Cardiac muscle cell (in vitro differentiated cells and primary cell): ENCODE measurements around the gene OAS1. TPM values are rescaled to one million over a fixed set of nuclear protein-coding genes. Genes with fewer than 3 reads are reported as not detected.
"Not testable (repeated sequence)": the region's sequence is repeated elsewhere in the genome, so short reads cannot be mapped to it uniquely, and the experiment has no call there.

Experiments
- DNase-seq, 2 donors: peaks; one replicate each; pipeline versions ENCODE4 v3.0.0 to v3.0.0-alpha.2; 2010 to 2017; ENCODE audit warnings: low read depth in 1 of 2, low spot score in 1 of 2
- H3K27ac ChIP-seq: fragments of 200-600 bp; sonication (generic); 2 replicates; pipeline ENCODE4 v1.5.1; 2016
- H3K27me3 ChIP-seq: fragments of 200-600 bp; sonication (generic); 2 replicates; pipeline ENCODE4 v1.6.0; 2016; ENCODE audit warnings: control low read depth
- H3K36me3 ChIP-seq: fragments of 200-600 bp; sonication (generic); 2 replicates; pipeline ENCODE4 v1.5.1; 2016; ENCODE audit warnings: control low read depth
- H3K4me1 ChIP-seq: fragments of 200-600 bp; sonication (generic); 2 replicates; pipeline ENCODE4 v1.8.1; 2017; ENCODE audit warnings: low read depth, mild to moderate bottlenecking, mixed run types
- H3K4me3 ChIP-seq: fragments of 200-600 bp; sonication (generic); 2 replicates; pipeline ENCODE4 v1.5.1; 2016; ENCODE audit warnings: mild to moderate bottlenecking
- H3K9me3 ChIP-seq: fragments of 200-600 bp; sonication (generic); 2 replicates; pipeline ENCODE4 v1.5.1; 2017; ENCODE audit warnings: low read depth, mild to moderate bottlenecking, control low read depth
- CTCF ChIP-seq: IDR thresholded peaks from 2 replicates; pipeline ENCODE4 v1.5.1; 2012; ENCODE audit warnings: low read depth, mild to moderate bottlenecking, low read length
- polyA plus RNA-seq: library from polyadenylated mRNA; unstranded; fragments of >200 nt; fragmentation: Nextera tagmentation; extraction: Ambion mirVana; gene quantifications from 2 replicates; pipeline ENCODE4 v1.2.1, GENCODE V29; 2016
- total RNA-seq: library from RNA; depleted of rRNA; stranded (reverse); fragments of >200 nt; gene quantifications from 2 replicates; pipeline ENCODE4 v1.2.3, GENCODE V29; 2016

OAS1 gene
- total and polyA plus RNA-seq, 2 experiments from 2014 or later: not detected

- Histone ChIP-seq H3K27ac (no peak overlapping the region), H3K9me3 (no peaks in the 10 kb centered on the region), H3K4me1 (no peaks in the 10 kb centered on the region), H3K36me3 (no peaks in the 10 kb centered on the region), H3K27me3 (no peaks in the 10 kb centered on the region), H3K4me3 (no peak overlapping the region)
- no peak for TF ChIP-seq CTCF
- DNase-seq: no peak
These were observed 18.2 kb downstream of the OAS1 start for GRCh38 chr12:112924986-112925385.

DNA sequence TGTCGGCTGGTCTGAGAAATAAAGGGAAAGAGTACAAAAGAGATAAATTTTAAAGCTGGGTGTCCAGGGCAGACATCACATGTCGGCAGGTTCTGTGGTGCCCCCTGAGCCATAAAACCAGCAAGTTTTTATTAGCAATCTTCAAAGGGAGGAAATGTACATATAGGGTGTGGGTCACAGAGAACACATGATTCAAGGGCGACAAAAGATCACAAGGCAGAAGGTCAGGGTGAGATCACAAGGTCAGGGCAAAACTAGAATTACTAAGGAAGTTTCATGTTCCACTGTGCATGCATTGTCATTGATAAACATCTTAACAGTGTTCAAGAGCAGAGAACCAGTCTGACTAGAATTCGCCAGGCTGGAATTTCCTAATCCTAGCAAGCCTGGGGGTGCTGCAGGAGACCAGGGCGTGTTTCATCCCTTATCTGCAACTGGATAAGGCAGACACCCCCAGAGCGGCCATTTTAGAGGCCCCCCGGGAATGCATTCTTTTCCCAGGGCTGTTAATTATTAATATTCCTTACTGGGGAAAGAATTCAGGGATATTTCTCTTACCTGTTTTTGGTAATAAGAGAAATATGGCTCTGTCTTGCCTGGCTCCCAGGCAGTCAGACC is 19.8 kb downstream of the OAS1 start:
- not testable (repeated sequence) for DNase-seq, H3K4me3 ChIP-seq, H3K9me3 ChIP-seq, H3K27me3 ChIP-seq, H3K4me1 ChIP-seq, H3K36me3 ChIP-seq, H3K27ac ChIP-seq

- no peak for TF ChIP-seq CTCF
- no peak for DNase-seq
- no peaks in the 10 kb centered on the region for H3K27me3 ChIP-seq
- no peaks in the 10 kb centered on the region for H3K4me1 ChIP-seq
- no peaks in the 10 kb centered on the region for H3K36me3 ChIP-seq
- H3K4me3 ChIP-seq: no peak overlapping the region
- no peak overlapping the region for H3K27ac ChIP-seq
- no peaks in the 10 kb centered on the region for H3K9me3 ChIP-seq
These were observed 20.7 kb downstream of the OAS1 start for GRCh38 chr12:112927475-112927874.

GRCh38 chr12:112927925-112928324 is 21.2 kb downstream of the OAS1 start:
- TF ChIP-seq CTCF: no peak
- no peak overlapping the region for H3K4me3 ChIP-seq

DNA sequence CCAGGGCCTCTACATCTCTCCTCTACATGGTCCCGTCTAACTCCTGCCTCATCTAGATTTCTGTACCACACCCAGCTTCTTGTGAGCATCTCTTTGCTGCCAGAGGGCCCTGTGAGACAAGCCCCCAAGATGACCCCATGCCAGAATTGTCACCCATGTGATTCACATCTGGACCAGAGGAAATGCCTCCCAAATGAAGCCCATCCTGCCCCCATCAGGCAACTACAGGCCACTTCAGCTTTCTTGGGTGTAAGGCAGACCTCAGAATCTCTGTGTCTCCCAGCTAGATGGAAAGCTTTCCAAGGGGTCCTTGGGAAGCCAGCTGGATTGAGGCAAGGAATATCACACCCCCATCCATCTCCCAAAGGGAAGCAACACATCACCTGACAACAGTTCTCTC is 22.2 kb downstream of the OAS1 start:
- H3K4me3 ChIP-seq: no peak overlapping the region
- H3K27me3 ChIP-seq: no peaks in the 10 kb centered on the region
- H3K36me3 ChIP-seq: no peaks in the 10 kb centered on the region
- TF ChIP-seq CTCF: peak; percentile 7
- H3K27ac ChIP-seq: no peak overlapping the region
- no peaks in the 10 kb centered on the region for H3K9me3 ChIP-seq
- no peak for DNase-seq
- H3K4me1 ChIP-seq: no peaks in the 10 kb centered on the region

More at GRCh38 chr12:112927925-112928324, 21.2 kb downstream of the OAS1 start:
- H3K9me3 ChIP-seq: no peaks in the 10 kb centered on the region
- H3K27me3 ChIP-seq: no peaks in the 10 kb centered on the region
- DNase-seq: no peak
- no peak overlapping the region for H3K27ac ChIP-seq
- no peaks in the 10 kb centered on the region for H3K4me1 ChIP-seq
- H3K36me3 ChIP-seq: no peaks in the 10 kb centered on the region

DNA sequence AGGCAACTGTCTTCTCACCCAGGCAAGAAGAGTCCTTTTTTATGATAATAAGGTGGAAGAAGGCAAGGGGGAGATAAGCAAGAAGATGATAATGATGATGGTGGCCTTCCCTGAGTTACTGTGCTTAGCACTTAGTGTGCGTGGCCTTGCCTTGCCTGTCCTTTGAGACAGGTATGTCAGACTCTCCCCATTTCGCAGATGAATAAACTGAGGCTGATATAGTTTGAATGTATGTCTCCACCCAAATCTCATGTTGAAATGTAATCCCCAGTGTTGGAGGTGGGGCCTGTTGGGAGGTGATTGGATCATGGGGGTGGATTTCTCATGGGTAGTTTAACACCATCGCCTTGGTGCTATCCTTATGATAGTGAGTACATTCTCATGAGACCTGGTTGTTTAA is 23.0 kb downstream of the OAS1 start:
- H3K4me3 ChIP-seq: no peak overlapping the region

More for the DNA sequence above, 23.0 kb downstream of the OAS1 start:
- H3K4me1 ChIP-seq: no peaks in the 10 kb centered on the region
- no peak for DNase-seq
- no peaks in the 10 kb centered on the region for H3K36me3 ChIP-seq
- no peak for TF ChIP-seq CTCF
- H3K27me3 ChIP-seq: no peaks in the 10 kb centered on the region
- no peak overlapping the region for H3K27ac ChIP-seq
- H3K9me3 ChIP-seq: no peaks in the 10 kb centered on the region
